Measurements from ENCODE around the gene CEBPE. TPM values are rescaled to one million over a fixed set of nuclear protein-coding genes. Genes with fewer than 3 reads are reported as not detected.
A peak's percentile ranks its signal among the peaks of the same experiment; 100 is the strongest.

Gene CEBPE
- total and polyA plus RNA-seq, 5 experiments from 2014 or later: 0.66 to 2.4 (median 1.6) TPM

DNA sequence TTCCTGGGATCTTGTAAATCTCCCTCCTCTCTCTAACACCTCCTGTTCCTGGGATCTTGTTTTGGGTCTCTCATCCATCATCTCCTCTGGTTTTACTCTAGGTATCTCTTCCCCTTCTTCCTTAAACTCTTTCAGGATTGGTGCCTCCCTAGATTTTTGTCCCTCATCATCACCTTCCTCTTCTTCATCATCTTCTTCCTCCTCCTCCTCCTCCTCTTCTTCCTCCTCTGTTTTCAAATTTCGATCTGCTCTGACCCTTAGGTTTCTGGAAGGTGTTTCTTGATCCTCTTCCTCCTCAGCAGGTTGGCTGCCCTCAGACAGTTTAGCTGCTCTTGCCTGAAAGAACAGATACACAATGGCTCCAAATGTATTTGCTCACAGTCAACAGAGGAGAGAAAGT lies 38.6 kb downstream of the CEBPE start:
- H3K36me3 Mint-ChIP-seq: peaks cover 11 to 94% (median 27%) of the 10 kb centered on the region in 3 donors
- ATAC-seq (no peak), DNase-seq (no peak)
- peaks cover 0 to 18% (median 4%) of the 10 kb centered on the region in 4 donors for H3K4me1 Mint-ChIP-seq
- no peaks in the 10 kb centered on the region for H3K27me3 Mint-ChIP-seq
- no peak overlapping the region for H3K4me3 Mint-ChIP-seq
- H3K27ac Mint-ChIP-seq: peak overlapping the region; percentile 12 to 73 (median 42)
- H3K9me3 Mint-ChIP-seq: no peaks in the 10 kb centered on the region
- POLR2A ChIA-PET: no interaction called here

DNA sequence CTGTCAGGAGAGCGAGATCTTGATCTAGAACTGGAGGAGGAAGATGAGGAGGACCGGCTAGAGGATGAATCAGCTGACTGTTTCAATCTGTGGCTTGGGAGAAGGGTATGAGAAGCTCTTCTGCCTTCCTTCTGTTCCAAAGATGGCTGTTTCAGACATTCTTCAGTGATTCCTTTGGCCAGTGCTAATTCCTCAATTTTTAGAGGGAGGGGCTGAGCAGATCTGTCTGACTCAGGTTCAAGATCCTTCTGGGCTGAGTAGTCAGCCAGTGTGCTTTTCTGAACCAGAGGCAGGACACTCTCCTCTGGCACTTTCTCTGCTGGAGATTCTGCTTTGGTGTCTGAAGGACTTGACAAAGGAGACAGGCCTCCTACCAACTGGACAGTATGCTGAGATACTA lies 39.3 kb downstream of the CEBPE start:
- peaks cover 10 to 94% (median 27%) of the 10 kb centered on the region in 3 donors for H3K36me3 Mint-ChIP-seq
- H3K4me1 Mint-ChIP-seq: peaks cover 0 to 17% (median 3%) of the 10 kb centered on the region in 4 donors
- ATAC-seq (no peak), DNase-seq (no peak)
- H3K9me3 Mint-ChIP-seq: no peaks in the 10 kb centered on the region
- H3K27me3 Mint-ChIP-seq: no peaks in the 10 kb centered on the region
- H3K4me3 Mint-ChIP-seq: no peak overlapping the region
- POLR2A ChIA-PET: no interaction called here
- peak overlapping the region in 8 of 10 donors; percentile 16 to 82 (median 50) for H3K27ac Mint-ChIP-seq

DNA sequence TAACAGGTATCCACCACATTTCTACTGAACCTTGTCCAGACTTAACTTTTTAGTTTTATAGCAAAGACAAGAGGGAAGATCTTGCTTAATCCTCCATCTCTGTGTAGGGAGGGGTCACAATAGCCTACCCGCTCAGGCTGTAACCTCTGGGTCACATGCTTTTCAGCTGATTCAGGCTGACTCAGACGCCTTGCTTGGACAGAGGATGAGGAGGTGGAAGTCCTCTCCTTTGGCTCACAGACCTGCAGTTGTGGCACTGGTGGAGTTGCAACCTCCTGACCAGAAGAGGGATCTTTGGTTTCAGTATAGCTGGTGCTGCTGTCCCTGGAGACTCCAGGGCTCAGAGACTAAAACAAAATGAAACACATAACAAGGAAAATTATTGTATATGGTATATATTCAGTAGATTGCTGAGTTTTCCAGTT lies 40.4 kb downstream of the CEBPE start:
- Mint-ChIP-seq H3K4me1 (peaks cover 0 to 15% (median 2%) of the 10 kb centered on the region in 4 donors), H3K36me3 (peaks cover 8 to 96% (median 25%) of the 10 kb centered on the region in 3 donors), H3K27ac (no peak overlapping the region), H3K4me3 (no peak overlapping the region), H3K9me3 (no peaks in the 10 kb centered on the region), H3K27me3 (no peaks in the 10 kb centered on the region)
- no peak for ATAC-seq
- POLR2A ChIA-PET: interaction anchor here (3.2 kb wide), 1 partner anchor 16 kb away, joined by 15 read pairs; the partner anchor contains the start of genes ACIN1 and C14orf119
- DNase-seq: no peak

- H3K27ac Mint-ChIP-seq: peak overlapping the region in 4 of 10 donors; percentile 14 to 55 (median 33)
- POLR2A ChIA-PET: interaction anchor here (0.6 to 3.2 kb wide), 4 partner anchors 17 to 71 kb away, joined by 3 to 15 read pairs (median 6); partner anchors contain the start of genes ACIN1 and C14orf119
Observed at GRCh38 chr14:23077962-23078361, 41.1 kb downstream of the CEBPE start.

GRCh38 chr14:23076785-23077408 lies 42.2 kb downstream of the CEBPE start:
- Mint-ChIP-seq H3K36me3 (peaks cover 8 to 97% (median 25%) of the 10 kb centered on the region in 3 donors), H3K4me3 (no peak overlapping the region), H3K4me1 (peaks cover 0 to 19% (median 8%) of the 10 kb centered on the region in 4 donors), H3K27ac (peak overlapping the region in 3 of 10 donors; percentile 43 to 56 (median 47)), H3K27me3 (no peaks in the 10 kb centered on the region), H3K9me3 (no peaks in the 10 kb centered on the region)
- peak in 5 of 10 donors; percentile 32 to 57 (median 48) for DNase-seq
- POLR2A ChIA-PET: interaction anchor here (0.8 to 3.2 kb wide), 4 partner anchors 18 to 70 kb away, joined by 3 to 15 read pairs (median 9); partner anchors contain the start of genes ACIN1 and C14orf119
- ATAC-seq: peak; percentile 70 to 79

More at GRCh38 chr14:23077962-23078361, 41.1 kb downstream of the CEBPE start:
- ATAC-seq (no peak), DNase-seq (no peak)
- peaks cover 0 to 15% (median 2%) of the 10 kb centered on the region in 4 donors for H3K4me1 Mint-ChIP-seq
- H3K4me3 Mint-ChIP-seq: no peak overlapping the region
- H3K36me3 Mint-ChIP-seq: peaks cover 8 to 96% (median 25%) of the 10 kb centered on the region in 3 donors
- no peaks in the 10 kb centered on the region for H3K27me3 Mint-ChIP-seq
- no peaks in the 10 kb centered on the region for H3K9me3 Mint-ChIP-seq

- no peak for DNase-seq
- peaks cover 0 to 85% (median 16%) of the 10 kb centered on the region in 3 donors for H3K36me3 Mint-ChIP-seq
- no peaks in the 10 kb centered on the region for H3K9me3 Mint-ChIP-seq
- H3K27ac Mint-ChIP-seq: no peak overlapping the region
- ATAC-seq: no peak
- H3K4me3 Mint-ChIP-seq: no peak overlapping the region
- peaks cover 13 to 31% (median 27%) of the 10 kb centered on the region in 4 donors for H3K4me1 Mint-ChIP-seq
- no peaks in the 10 kb centered on the region for H3K27me3 Mint-ChIP-seq
- POLR2A ChIA-PET: interaction anchor here (0.6 to 1.6 kb wide), 3 partner anchors 20 to 1029 kb away, joined by 4 to 5 read pairs (median 5); partner anchors contain the start of genes ACIN1 and C14orf119
Observed at GRCh38 chr14:23074906-23075305, 44.1 kb downstream of the CEBPE start.

DNA sequence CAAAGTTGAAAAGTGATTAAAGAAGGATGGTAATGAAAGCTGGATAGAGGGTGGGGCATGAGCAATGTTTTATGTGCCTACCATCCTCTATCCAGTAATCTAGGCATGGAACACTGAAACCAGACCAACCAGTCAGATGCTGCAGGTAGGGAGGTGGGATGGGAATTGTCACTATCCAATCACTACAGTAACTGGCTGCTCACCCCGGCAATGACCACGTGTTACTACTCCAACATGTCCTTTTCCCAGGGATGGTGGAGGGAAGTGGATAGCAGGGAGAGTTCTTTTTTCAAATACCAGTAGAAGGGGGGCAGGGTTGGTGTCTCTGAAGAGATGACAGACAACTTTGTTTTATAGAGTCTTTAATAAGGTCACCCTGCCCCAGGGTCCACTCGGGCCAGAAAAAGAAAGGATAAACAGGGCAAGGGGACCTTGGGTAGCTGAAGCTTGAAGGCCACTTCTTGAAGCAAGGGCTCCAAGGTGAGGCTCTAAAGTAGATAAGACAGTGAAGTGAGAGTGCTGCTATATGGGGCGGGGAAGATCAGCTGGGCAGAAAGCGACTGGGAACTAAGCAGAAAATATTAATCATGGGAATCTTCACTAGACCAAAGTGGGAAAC lies 47.0 kb downstream of the CEBPE start:
- Mint-ChIP-seq H3K4me3 (peak overlapping the region; percentile 85 to 99 (median 95)), H3K36me3 (peaks cover 0 to 73% (median 12%) of the 10 kb centered on the region in 3 donors), H3K9me3 (no peaks in the 10 kb centered on the region), H3K27me3 (no peaks in the 10 kb centered on the region), H3K4me1 (peaks cover 18 to 41% (median 39%) of the 10 kb centered on the region in 4 donors), H3K27ac (peak overlapping the region; percentile 88 to 97 (median 95))
- ATAC-seq (no peak), DNase-seq (no peak)
- POLR2A ChIA-PET: interaction anchor here (0.5 to 3.1 kb wide), 4 partner anchors 23 to 317 kb away, joined by 3 to 13 read pairs (median 5); partner anchors contain the start of genes ACIN1 and C14orf119

GRCh38 chr14:23071244-23071920 lies 47.7 kb downstream of the CEBPE start:
- Mint-ChIP-seq H3K4me3 (peak overlapping the region; percentile 85 to 99 (median 95)), H3K36me3 (peaks cover 0 to 73% (median 8%) of the 10 kb centered on the region in 3 donors), H3K9me3 (no peaks in the 10 kb centered on the region), H3K27me3 (no peaks in the 10 kb centered on the region), H3K27ac (peak overlapping the region; percentile 88 to 97 (median 95)), H3K4me1 (peaks cover 18 to 41% (median 38%) of the 10 kb centered on the region in 4 donors)
- peak; percentile 89 to 91 for ATAC-seq
- peak; percentile 57 to 83 (median 69) for DNase-seq
- POLR2A ChIA-PET: interaction anchor here (0.5 to 3.1 kb wide), 5 partner anchors 18 to 318 kb away, joined by 3 to 13 read pairs (median 5); partner anchors contain the start of genes ACIN1 and C14orf119

GRCh38 chr14:23070262-23071129 lies 48.6 kb downstream of the CEBPE start:
- Mint-ChIP-seq H3K27ac (peak overlapping the region; percentile 88 to 97 (median 95)), H3K36me3 (peaks cover 0 to 73% (median 13%) of the 10 kb centered on the region in 3 donors), H3K9me3 (no peaks in the 10 kb centered on the region), H3K4me3 (peak overlapping the region; percentile 85 to 99 (median 95)), H3K27me3 (no peaks in the 10 kb centered on the region), H3K4me1 (peaks cover 21 to 48% (median 43%) of the 10 kb centered on the region in 4 donors)
- DNase-seq: no peak
- POLR2A ChIA-PET: interaction anchor here (1.1 to 3.1 kb wide), 3 partner anchors 19 to 63 kb away, joined by 3 to 13 read pairs (median 5); partner anchors contain the start of genes ACIN1 and C14orf119
- no peak for ATAC-seq

DNA sequence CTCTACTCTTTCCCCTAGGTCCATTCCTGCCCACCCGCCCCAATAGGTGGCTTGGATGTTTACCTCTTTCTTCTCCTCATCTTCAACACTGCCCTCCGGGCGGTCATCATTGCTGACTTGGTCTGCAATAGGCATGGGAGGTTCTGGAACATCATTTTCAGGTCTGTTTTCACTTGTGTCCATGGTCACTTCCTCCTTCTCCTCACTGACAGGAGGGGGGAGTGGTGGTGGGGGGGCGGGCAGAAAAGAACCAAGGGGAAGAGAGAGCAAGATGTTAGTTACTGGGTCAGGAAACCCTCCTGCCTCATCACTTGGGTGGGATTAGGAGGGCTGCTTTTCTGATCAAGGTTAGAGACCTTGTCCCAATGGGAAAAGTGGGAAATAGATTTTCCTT lies 49.6 kb downstream of the CEBPE start:
- peak overlapping the region in 2 of 10 donors; percentile 64 to 83 for H3K4me3 Mint-ChIP-seq
- POLR2A ChIA-PET: interaction anchor here (0.7 to 1.9 kb wide), 4 partner anchors 26 to 83 kb away, joined by 3 to 12 read pairs (median 4); partner anchors contain the start of genes ACIN1 and C14orf119
- DNase-seq: no peak
- H3K36me3 Mint-ChIP-seq: peaks cover 0 to 70% (median 11%) of the 10 kb centered on the region in 3 donors
- H3K4me1 Mint-ChIP-seq: peaks cover 21 to 48% (median 44%) of the 10 kb centered on the region in 4 donors
- H3K27ac Mint-ChIP-seq: peak overlapping the region in 7 of 10 donors; percentile 63 to 94 (median 88)
- H3K27me3 Mint-ChIP-seq: no peaks in the 10 kb centered on the region
- no peaks in the 10 kb centered on the region for H3K9me3 Mint-ChIP-seq
- ATAC-seq: no peak

DNA sequence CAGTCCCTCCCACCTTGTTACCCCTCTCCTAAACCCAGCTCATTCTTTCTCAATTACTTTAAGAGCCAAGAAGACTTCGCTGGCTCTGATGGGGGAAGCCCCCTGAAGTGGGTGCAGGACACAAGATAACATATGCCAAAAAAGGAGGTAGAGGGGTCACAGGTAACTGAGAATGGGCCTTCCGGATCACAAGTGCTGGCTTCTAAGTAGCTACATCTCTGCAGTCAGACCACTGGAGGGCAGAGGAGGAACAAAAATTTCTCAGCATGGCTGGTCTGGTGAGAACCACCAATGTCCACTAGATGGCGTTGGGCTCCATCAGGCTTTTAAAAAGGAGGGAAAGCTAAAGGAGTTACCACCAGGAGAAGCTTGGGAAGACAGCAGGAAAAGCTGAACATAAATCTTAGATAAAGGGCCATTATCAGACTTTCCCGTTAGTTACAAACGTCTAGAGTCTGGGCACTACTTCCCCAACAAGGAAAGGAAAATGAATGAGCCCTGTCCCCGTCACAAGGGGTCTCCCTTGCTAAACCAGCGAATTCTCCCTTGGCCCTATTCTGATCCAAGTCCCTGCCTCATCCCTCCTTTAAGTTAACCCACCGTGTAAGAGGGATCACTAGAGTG lies 50.2 kb downstream of the CEBPE start:
- Mint-ChIP-seq H3K27me3 (no peaks in the 10 kb centered on the region), H3K9me3 (no peaks in the 10 kb centered on the region), H3K27ac (peak overlapping the region in 9 of 10 donors; percentile 40 to 94 (median 82)), H3K36me3 (peaks cover 0 to 70% (median 12%) of the 10 kb centered on the region in 3 donors), H3K4me1 (peaks cover 21 to 48% (median 45%) of the 10 kb centered on the region in 4 donors), H3K4me3 (peak overlapping the region; percentile 4 to 83 (median 53))
- POLR2A ChIA-PET: interaction anchor here (0.6 to 1.9 kb wide), 7 partner anchors 11 to 1849 kb away, joined by 3 to 12 read pairs (median 4); partner anchors contain the start of genes ACIN1, C14orf119 and CDH24
- peak; percentile 80 to 83 for ATAC-seq
- peak; percentile 49 to 82 (median 72) for DNase-seq
